ENCODE results near the gene PSMB2.

The PSMB2 gene

GRCh38 chr1:35565742-35566133 lies 75.6 kb downstream of the PSMB2 start:
- Histone ChIP-seq H3K27me3 (ENCODE audit: insufficient read depth, insufficient read length) (peaks cover 9% of the 10 kb centered on the region), H3K4me3 (ENCODE audit: insufficient read length, low read depth) (no peak overlapping the region), H3K9me3 (ENCODE audit: insufficient read depth, low read length) (no peaks in the 10 kb centered on the region), H3K9ac (ENCODE audit: insufficient read length, low read depth) (peak overlapping the region; percentile 21), H3K36me3 (ENCODE audit: insufficient read depth, insufficient read length, low read length) (peaks cover 64% of the 10 kb centered on the region), H3K4me1 (ENCODE audit: insufficient read depth, insufficient read length) (peaks cover 26% of the 10 kb centered on the region)
- TF ChIP-seq YY1 (IDR thresholded peaks at IDR 0.05; ENCODE audit: insufficient read depth, insufficient read length) = no peak
- no peak for TF ChIP-seq SUZ12 (IDR thresholded peaks at IDR 0.05; ENCODE audit: extremely low read depth, insufficient read depth, insufficient read length)
- no peak for TF ChIP-seq ZNF274 (IDR thresholded peaks at IDR 0.05; ENCODE audit: low read depth, low read length)
- DNase-seq (ENCODE audit: low read depth, low spot score) = no peak

DNA sequence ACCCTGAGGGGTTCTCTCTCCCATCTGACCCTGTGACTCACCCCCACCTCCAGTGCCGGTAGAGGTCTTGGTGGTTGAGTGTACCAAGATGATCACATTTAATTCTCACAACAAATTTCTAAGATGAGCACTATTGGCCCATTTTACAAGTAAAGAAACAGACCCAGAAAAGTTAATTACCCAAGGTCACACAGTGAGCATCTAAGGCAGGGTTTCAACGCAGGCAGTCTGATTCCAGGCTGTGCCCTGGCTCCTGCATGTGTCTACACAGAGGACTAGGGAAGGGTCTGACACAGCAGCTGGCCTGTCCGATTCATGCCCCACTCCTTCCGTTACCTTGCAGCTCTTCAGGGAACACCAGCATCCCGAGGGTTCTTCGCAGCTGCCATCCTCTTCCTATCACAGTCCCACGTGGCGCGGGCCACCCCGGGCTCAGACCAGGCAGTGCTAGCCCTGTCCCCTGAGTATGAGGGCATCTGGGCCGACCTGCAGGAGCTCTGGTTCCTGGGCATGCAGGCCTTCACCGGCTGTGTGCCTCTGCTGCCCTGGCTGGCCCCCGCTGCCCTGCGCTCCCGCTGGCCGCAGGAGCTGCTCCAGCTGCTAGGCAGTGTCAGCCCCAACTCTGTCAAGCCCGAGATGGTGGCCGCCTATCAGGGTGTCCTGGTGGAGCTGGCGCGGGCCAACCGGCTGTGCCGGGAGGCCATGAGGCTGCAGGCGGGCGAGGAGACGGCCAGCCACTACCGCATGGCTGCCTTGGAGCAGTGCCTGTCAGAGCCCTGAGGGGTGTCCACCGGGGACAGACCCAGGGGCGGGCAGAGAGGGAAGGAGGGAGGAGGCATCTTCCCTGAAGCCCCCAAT lies 76.2 kb downstream of the PSMB2 start:
- Histone ChIP-seq H3K4me3 (ENCODE audit: insufficient read length, low read depth) (no peak overlapping the region), H3K9me3 (ENCODE audit: insufficient read depth, low read length) (no peaks in the 10 kb centered on the region), H3K27me3 (ENCODE audit: insufficient read depth, insufficient read length) (peaks cover 3% of the 10 kb centered on the region), H3K9ac (ENCODE audit: insufficient read length, low read depth) (no peak overlapping the region), H3K36me3 (ENCODE audit: insufficient read depth, insufficient read length, low read length) (peaks cover 70% of the 10 kb centered on the region), H3K4me1 (ENCODE audit: insufficient read depth, insufficient read length) (peaks cover 26% of the 10 kb centered on the region)
- no peak for DNase-seq (ENCODE audit: low read depth, low spot score)
- TF ChIP-seq ZNF274 (IDR thresholded peaks at IDR 0.05; ENCODE audit: low read depth, low read length) (no peak), SUZ12 (IDR thresholded peaks at IDR 0.05; ENCODE audit: extremely low read depth, insufficient read depth, insufficient read length) (no peak), YY1 (IDR thresholded peaks at IDR 0.05; ENCODE audit: insufficient read depth, insufficient read length) (no peak)

GRCh38 chr1:35564037-35564883 lies 77.1 kb downstream of the PSMB2 start:
- peak; percentile 90 for DNase-seq (ENCODE audit: low read depth, low spot score)
- H3K27me3 ChIP-seq (ENCODE audit: insufficient read depth, insufficient read length) = no peaks in the 10 kb centered on the region
- H3K4me3 ChIP-seq (ENCODE audit: insufficient read length, low read depth) = no peak overlapping the region
- TF ChIP-seq SUZ12 (IDR thresholded peaks at IDR 0.05; ENCODE audit: extremely low read depth, insufficient read depth, insufficient read length) = no peak
- TF ChIP-seq ZNF274 (IDR thresholded peaks at IDR 0.05; ENCODE audit: low read depth, low read length) = no peak
- no peak for TF ChIP-seq YY1 (IDR thresholded peaks at IDR 0.05; ENCODE audit: insufficient read depth, insufficient read length)
- H3K9ac ChIP-seq (ENCODE audit: insufficient read length, low read depth) = no peak overlapping the region
- H3K4me1 ChIP-seq (ENCODE audit: insufficient read depth, insufficient read length) = peaks cover 30% of the 10 kb centered on the region
- H3K36me3 ChIP-seq (ENCODE audit: insufficient read depth, insufficient read length, low read length) = peaks cover 79% of the 10 kb centered on the region
- no peaks in the 10 kb centered on the region for H3K9me3 ChIP-seq (ENCODE audit: insufficient read depth, low read length)

DNA sequence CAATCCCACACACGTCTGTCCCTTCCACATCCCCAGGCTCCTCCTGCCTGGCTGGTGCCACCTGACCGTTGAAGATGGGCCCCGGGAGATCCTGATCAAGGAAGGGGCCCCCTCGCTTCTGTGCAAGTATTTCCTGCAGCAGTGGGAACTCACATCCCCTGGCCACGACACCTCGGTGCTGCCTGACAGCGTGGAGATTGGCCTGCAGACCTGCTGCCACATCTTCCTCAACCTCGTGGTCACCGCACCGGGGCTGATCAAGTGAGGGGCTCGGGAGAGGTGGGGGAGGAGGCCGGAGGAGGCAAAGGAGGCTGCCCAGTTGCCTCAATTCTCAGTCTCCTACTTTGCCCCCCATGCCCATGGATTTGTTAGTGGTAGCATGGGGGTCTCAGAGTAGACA lies 78.2 kb downstream of the PSMB2 start:
- no peak for DNase-seq (ENCODE audit: low read depth, low spot score)
- TF ChIP-seq SUZ12 (IDR thresholded peaks at IDR 0.05; ENCODE audit: extremely low read depth, insufficient read depth, insufficient read length) (no peak), ZNF274 (IDR thresholded peaks at IDR 0.05; ENCODE audit: low read depth, low read length) (no peak), YY1 (IDR thresholded peaks at IDR 0.05; ENCODE audit: insufficient read depth, insufficient read length) (no peak)
- Histone ChIP-seq H3K27me3 (ENCODE audit: insufficient read depth, insufficient read length) (no peaks in the 10 kb centered on the region), H3K36me3 (ENCODE audit: insufficient read depth, insufficient read length, low read length) (peaks cover 82% of the 10 kb centered on the region), H3K9me3 (ENCODE audit: insufficient read depth, low read length) (no peaks in the 10 kb centered on the region), H3K4me3 (ENCODE audit: insufficient read length, low read depth) (no peak overlapping the region), H3K9ac (ENCODE audit: insufficient read length, low read depth) (no peak overlapping the region), H3K4me1 (ENCODE audit: insufficient read depth, insufficient read length) (peaks cover 30% of the 10 kb centered on the region)

DNA sequence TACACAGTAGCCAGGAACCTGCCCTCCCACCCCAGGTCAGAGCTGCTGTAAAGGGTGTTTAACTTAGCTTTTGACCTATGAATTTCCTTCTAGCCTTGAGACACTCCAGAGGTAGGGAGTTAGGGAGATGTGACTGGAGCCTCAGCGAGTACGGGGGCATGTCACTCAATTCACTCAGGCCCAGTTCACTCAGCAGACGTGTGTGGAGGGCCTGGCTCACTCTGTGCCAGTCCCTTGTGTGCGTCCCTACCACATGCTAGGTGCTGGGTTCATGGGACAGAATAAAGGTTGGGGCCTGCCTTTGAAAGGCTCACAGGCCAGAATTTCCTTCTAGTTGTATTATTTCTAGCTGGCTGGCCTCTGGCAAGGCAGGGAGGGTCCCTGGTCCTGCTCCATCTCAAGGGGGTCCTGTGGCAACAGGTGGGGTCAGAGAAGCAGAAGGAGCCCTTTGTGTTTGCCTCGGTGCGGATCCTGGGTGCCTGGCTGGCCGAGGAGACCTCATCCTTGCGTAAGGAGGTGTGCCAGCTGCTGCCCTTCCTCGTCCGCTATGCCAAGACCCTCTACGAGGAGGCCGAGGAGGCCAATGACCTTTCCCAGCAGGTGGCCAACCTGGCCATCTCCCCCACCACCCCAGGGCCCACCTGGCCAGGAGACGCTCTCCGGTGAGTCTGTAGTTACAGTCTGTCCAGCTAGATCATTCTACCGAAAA lies 79.2 kb downstream of the PSMB2 start:
- Histone ChIP-seq H3K4me1 (ENCODE audit: insufficient read depth, insufficient read length) (peaks cover 25% of the 10 kb centered on the region), H3K4me3 (ENCODE audit: insufficient read length, low read depth) (no peak overlapping the region), H3K27me3 (ENCODE audit: insufficient read depth, insufficient read length) (no peaks in the 10 kb centered on the region), H3K9me3 (ENCODE audit: insufficient read depth, low read length) (no peaks in the 10 kb centered on the region), H3K36me3 (ENCODE audit: insufficient read depth, insufficient read length, low read length) (peaks cover 80% of the 10 kb centered on the region), H3K9ac (ENCODE audit: insufficient read length, low read depth) (no peak overlapping the region)
- TF ChIP-seq ZNF274 (IDR thresholded peaks at IDR 0.05; ENCODE audit: low read depth, low read length) = no peak
- no peak for TF ChIP-seq YY1 (IDR thresholded peaks at IDR 0.05; ENCODE audit: insufficient read depth, insufficient read length)
- no peak for TF ChIP-seq SUZ12 (IDR thresholded peaks at IDR 0.05; ENCODE audit: extremely low read depth, insufficient read depth, insufficient read length)
- no peak for DNase-seq (ENCODE audit: low read depth, low spot score)

- Histone ChIP-seq H3K9me3 (ENCODE audit: insufficient read depth, low read length) (no peaks in the 10 kb centered on the region), H3K4me3 (ENCODE audit: insufficient read length, low read depth) (peak overlapping the region; percentile 2), H3K9ac (ENCODE audit: insufficient read length, low read depth) (no peak overlapping the region), H3K4me1 (ENCODE audit: insufficient read depth, insufficient read length) (peaks cover 25% of the 10 kb centered on the region), H3K27me3 (ENCODE audit: insufficient read depth, insufficient read length) (no peaks in the 10 kb centered on the region), H3K36me3 (ENCODE audit: insufficient read depth, insufficient read length, low read length) (peaks cover 73% of the 10 kb centered on the region)
- TF ChIP-seq ZNF274 (IDR thresholded peaks at IDR 0.05; ENCODE audit: low read depth, low read length) (no peak), SUZ12 (IDR thresholded peaks at IDR 0.05; ENCODE audit: extremely low read depth, insufficient read depth, insufficient read length) (no peak), YY1 (IDR thresholded peaks at IDR 0.05; ENCODE audit: insufficient read depth, insufficient read length) (no peak)
- DNase-seq (ENCODE audit: low read depth, low spot score) = no peak
Measured at GRCh38 chr1:35561297-35561971, 79.9 kb downstream of the PSMB2 start.

Data from NT2/D1 (cell line).